Measurements from ENCODE around the gene ZFYVE21.

- no peak for TF ChIP-seq GATA2 (IDR thresholded peaks at IDR 0.05; ENCODE audit: low read depth, low read length)
- TF ChIP-seq GATA3 (IDR thresholded peaks at IDR 0.05; ENCODE audit: low read depth, low read length), result no peak
Observed at GRCh38 chr14:103695296-103696069, 20.1 kb upstream of the ZFYVE21 start.
